Fibroblast of lung (primary cell): Measurements from ENCODE around the gene WNK2. TPM values are rescaled to one million over a fixed set of nuclear protein-coding genes. Genes with fewer than 3 reads are reported as not detected.

Experiments
- DNase-seq, 2 donors: peaks; one replicate each; pipeline versions ENCODE4 v3.0.0 to v3.0.0-alpha.2; 2010; ENCODE audit warnings: low read depth in 2 of 2
- H2AFZ ChIP-seq: 2 replicates; pipeline ENCODE4 v1.5.1; 2012; ENCODE audit warnings: low read length, control low read depth, inconsistent platforms
- H3K27ac ChIP-seq: 2 replicates; pipeline ENCODE4 v1.5.1; 2011; ENCODE audit warnings: low read length, control low read depth; ENCODE audit not compliant: insufficient read depth
- H3K27me3 ChIP-seq: 2 replicates; pipeline ENCODE4 v1.5.1; 2011; ENCODE audit warnings: mild to moderate bottlenecking, low read length; ENCODE audit not compliant: control insufficient read depth, insufficient read depth
- H3K36me3 ChIP-seq: 2 replicates; pipeline ENCODE4 v1.5.1; 2011; ENCODE audit warnings: low read length; ENCODE audit not compliant: control insufficient read depth, insufficient read depth
- H3K4me1 ChIP-seq: 2 replicates; pipeline ENCODE4 v1.5.1; 2011; ENCODE audit warnings: low read length; ENCODE audit not compliant: control insufficient read depth, insufficient read depth; ENCODE audit errors: extremely low read depth
- H3K4me2 ChIP-seq: 2 replicates; pipeline ENCODE4 v1.5.1; 2011; ENCODE audit warnings: low read length, control low read depth; ENCODE audit not compliant: insufficient read depth; ENCODE audit errors: extremely low read depth
- H3K4me3 ChIP-seq, 4 experiments: fragments of 200-600 bp in 1 of 4; sonication (generic) in 1 of 4; replicated peaks in 1 of 4; 2 replicates each; pipeline ENCODE4 v1.5.1; 2011 to 2016; ENCODE audit warnings: low read length in 4 of 4, low read depth in 3 of 4, mild to moderate bottlenecking in 3 of 4, control low read depth in 2 of 4, inconsistent platforms in 1 of 4, mixed read lengths in 1 of 4; ENCODE audit not compliant: insufficient read depth in 1 of 4; ENCODE audit errors: control extremely low read depth in 1 of 4
- H3K79me2 ChIP-seq: 2 replicates; pipeline ENCODE4 v1.5.1; 2012; ENCODE audit warnings: mild to moderate bottlenecking, low read length, inconsistent platforms; ENCODE audit not compliant: control insufficient read depth, insufficient read depth
- H3K9ac ChIP-seq: 2 replicates; pipeline ENCODE4 v1.5.1; 2011; ENCODE audit warnings: mild to moderate bottlenecking, low read length, control low read depth; ENCODE audit not compliant: insufficient read depth
- H3K9me3 ChIP-seq: 2 replicates; pipeline ENCODE4 v1.5.1; 2012; ENCODE audit warnings: low read depth, low read length; ENCODE audit not compliant: control insufficient read depth, insufficient read depth
- H4K20me1 ChIP-seq: 2 replicates; pipeline ENCODE4 v1.5.1; 2011; ENCODE audit warnings: low read length; ENCODE audit not compliant: control insufficient read depth, insufficient read depth; ENCODE audit errors: extremely low read depth
- EZH2 ChIP-seq: IDR thresholded peaks from 2 replicates; pipeline ENCODE4 v1.5.1; 2012; ENCODE audit warnings: low read length, control low read depth, mild to moderate bottlenecking; ENCODE audit errors: missing control alignments
- polyA plus RNA-seq, 2 donors: library from polyadenylated mRNA; depleted of rRNA in 1 of 2; stranded (reverse) in 1 of 2; unstranded in 1 of 2; fragments of >200 nt; gene quantifications; 2 replicates each; pipeline ENCODE4 v1.2.1, GENCODE V29; 2011 to 2012; ENCODE audit warnings: missing spikeins in 1 of 2
- total RNA-seq: library from RNA; depleted of rRNA; stranded (reverse); fragments of >200 nt; gene quantifications from 2 replicates; pipeline ENCODE4 v1.2.1, GENCODE V29; 2014
- TF ChIP-seq, protein P1 (sequence below), 2 donors: IDR thresholded peaks in 1 of 2; conservative IDR thresholded peaks in 1 of 2; 1 replicate in 1 of 2; 2 replicates in 1 of 2; pipeline ENCODE4 v1.5.1; 2011 to 2012; ENCODE audit warnings: low read length in 2 of 2, control low read depth in 1 of 2, inconsistent platforms in 1 of 2, low read depth in 1 of 2, mild to moderate bottlenecking in 1 of 2

The WNK2 gene
- total and polyA plus RNA-seq, 2 donors (not counting 1 experiment from before 2014, with no cell fraction given): not detected

DNA sequence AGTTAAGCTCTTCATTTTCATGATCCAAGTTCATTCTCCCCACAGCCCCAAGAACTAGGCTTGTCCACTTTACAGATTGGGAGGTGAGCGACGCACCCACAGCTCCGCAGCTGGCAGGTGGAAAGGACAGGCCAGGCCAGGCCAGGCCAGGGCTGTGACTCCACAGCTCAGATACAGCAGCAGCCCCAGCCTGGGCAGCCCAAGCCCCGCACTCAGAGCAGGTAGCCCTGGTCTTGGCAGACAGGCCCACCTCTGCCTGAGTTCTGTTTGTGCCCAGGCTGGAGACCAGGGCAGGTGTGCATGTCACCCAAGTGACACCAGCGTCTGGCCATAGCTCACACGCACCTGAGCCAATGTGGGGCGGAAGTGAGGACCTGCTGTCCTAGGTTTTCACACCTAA lies 124.7 kb downstream of the WNK2 start:
- Histone ChIP-seq H3K27ac (no peak overlapping the region), H2AFZ (no peak overlapping the region), H4K20me1 (no peaks in the 10 kb centered on the region), H3K9me3 (no peaks in the 10 kb centered on the region), H3K4me2 (no peak overlapping the region), H3K36me3 (no peaks in the 10 kb centered on the region), H3K79me2 (no peaks in the 10 kb centered on the region), H3K4me3 (no peak overlapping the region), H3K4me1 (no peaks in the 10 kb centered on the region), H3K9ac (no peak overlapping the region), H3K27me3 (peaks cover 2% of the 10 kb centered on the region)
- TF ChIP-seq, protein P1, sequence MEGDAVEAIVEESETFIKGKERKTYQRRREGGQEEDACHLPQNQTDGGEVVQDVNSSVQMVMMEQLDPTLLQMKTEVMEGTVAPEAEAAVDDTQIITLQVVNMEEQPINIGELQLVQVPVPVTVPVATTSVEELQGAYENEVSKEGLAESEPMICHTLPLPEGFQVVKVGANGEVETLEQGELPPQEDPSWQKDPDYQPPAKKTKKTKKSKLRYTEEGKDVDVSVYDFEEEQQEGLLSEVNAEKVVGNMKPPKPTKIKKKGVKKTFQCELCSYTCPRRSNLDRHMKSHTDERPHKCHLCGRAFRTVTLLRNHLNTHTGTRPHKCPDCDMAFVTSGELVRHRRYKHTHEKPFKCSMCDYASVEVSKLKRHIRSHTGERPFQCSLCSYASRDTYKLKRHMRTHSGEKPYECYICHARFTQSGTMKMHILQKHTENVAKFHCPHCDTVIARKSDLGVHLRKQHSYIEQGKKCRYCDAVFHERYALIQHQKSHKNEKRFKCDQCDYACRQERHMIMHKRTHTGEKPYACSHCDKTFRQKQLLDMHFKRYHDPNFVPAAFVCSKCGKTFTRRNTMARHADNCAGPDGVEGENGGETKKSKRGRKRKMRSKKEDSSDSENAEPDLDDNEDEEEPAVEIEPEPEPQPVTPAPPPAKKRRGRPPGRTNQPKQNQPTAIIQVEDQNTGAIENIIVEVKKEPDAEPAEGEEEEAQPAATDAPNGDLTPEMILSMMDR (conservative IDR thresholded peaks at IDR 0.05 in 1 of 2, IDR thresholded peaks at IDR 0.05 in 1 of 2; ENCODE audit: low read depth in 1 of 2, low read length in 2 of 2): no peak
- TF ChIP-seq EZH2: no peak
- DNase-seq: no peak

DNA sequence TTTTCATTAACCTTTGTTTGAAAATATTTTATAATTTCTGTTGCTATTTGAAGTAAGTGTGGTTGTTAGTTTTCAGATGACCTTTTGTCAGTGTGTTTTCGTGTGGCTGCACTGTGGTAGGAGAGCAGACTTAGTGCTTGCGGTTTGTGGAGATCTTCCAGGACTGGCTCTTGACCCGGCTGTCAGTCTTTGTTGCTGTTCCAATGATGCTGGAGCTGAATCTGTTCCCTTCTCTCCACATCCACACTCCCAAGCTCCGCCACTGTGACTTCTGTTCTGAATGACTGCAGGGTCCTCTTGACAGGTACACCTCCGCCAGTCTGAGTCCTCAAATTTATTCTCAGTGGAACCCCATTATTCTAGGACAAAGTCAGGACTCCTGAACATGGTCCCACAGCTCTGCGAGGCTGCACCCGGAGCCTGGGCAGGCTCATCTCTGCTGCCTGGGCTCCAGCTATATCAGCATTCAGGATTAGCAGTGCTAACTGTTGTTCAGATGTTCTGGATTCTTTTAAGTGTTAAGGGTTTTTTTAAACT lies 126.0 kb downstream of the WNK2 start:
- peaks cover 2% of the 10 kb centered on the region for H3K27me3 ChIP-seq
- TF ChIP-seq, protein P1 (conservative IDR thresholded peaks at IDR 0.05 in 1 of 2, IDR thresholded peaks at IDR 0.05 in 1 of 2; ENCODE audit: low read depth in 1 of 2, low read length in 2 of 2): no peak
- no peak for TF ChIP-seq EZH2
- H3K27ac ChIP-seq: no peak overlapping the region
- H3K79me2 ChIP-seq: no peaks in the 10 kb centered on the region
- no peaks in the 10 kb centered on the region for H3K9me3 ChIP-seq
- no peak for DNase-seq
- no peaks in the 10 kb centered on the region for H4K20me1 ChIP-seq
- H3K36me3 ChIP-seq: no peaks in the 10 kb centered on the region
- no peak overlapping the region for H3K9ac ChIP-seq
- H3K4me2 ChIP-seq: no peak overlapping the region
- H3K4me1 ChIP-seq: no peaks in the 10 kb centered on the region
- H3K4me3 ChIP-seq: no peak overlapping the region
- H2AFZ ChIP-seq: no peak overlapping the region

DNA sequence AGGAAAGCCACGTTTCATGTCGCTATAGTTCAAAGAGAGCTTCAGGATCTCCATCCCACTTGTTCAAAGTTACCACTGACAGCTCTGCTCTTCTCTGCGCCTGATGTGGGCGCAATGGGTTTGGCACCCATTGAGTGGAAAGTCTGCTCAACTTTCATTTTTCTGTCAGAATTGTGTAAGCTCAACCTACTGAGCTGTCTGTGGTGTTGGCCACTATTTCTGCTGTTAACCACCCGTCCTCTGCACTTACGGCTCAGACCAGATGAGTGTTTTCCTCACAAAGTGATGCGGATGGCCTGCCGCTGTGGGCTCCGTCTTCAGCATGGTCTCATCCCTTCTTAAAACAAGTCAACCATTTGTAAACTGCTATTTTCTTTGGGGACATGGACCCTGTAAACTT lies 131.2 kb downstream of the WNK2 start:
- Histone ChIP-seq H3K4me2 (no peak overlapping the region), H3K4me3 (no peak overlapping the region), H3K27ac (no peak overlapping the region), H3K9me3 (no peaks in the 10 kb centered on the region), H3K36me3 (no peaks in the 10 kb centered on the region), H2AFZ (no peak overlapping the region), H4K20me1 (no peaks in the 10 kb centered on the region), H3K9ac (no peak overlapping the region), H3K4me1 (no peaks in the 10 kb centered on the region), H3K79me2 (no peaks in the 10 kb centered on the region), H3K27me3 (peaks cover 2% of the 10 kb centered on the region)
- TF ChIP-seq, protein P1 (conservative IDR thresholded peaks at IDR 0.05 in 1 of 2, IDR thresholded peaks at IDR 0.05 in 1 of 2; ENCODE audit: low read depth in 1 of 2, low read length in 2 of 2): no peak
- TF ChIP-seq EZH2: no peak
- no peak for DNase-seq
